Spleen (tissue), 11 donors: ENCODE results near the gene EPHA6. TPM values are rescaled to one million over a fixed set of nuclear protein-coding genes. Genes with fewer than 3 reads are reported as not detected.

ENCODE experiments used
- DNase-seq: peaks from one replicate; pipeline ENCODE4 v3.0.0-alpha.2; 2020
- H3K27ac ChIP-seq, 8 donors: fragments of 200-600 bp; sonication (generic) in 7 of 8; 1 replicate in 4 of 8; 2 replicates in 4 of 8; pipeline versions ENCODE4 v1.5.0 to v1.8.0; 2016 to 2021; ENCODE audit warnings: inconsistent platforms in 4 of 8, mild to moderate bottlenecking in 4 of 8, moderate library complexity in 1 of 8
- H3K27me3 ChIP-seq, 7 donors: fragments of 200-600 bp; sonication (generic) in 6 of 7; replicated peaks in 1 of 7; 1 replicate in 4 of 7; 2 replicates in 3 of 7; pipeline versions ENCODE4 v1.5.0 to v1.8.0; 2016 to 2021; ENCODE audit warnings: inconsistent platforms in 3 of 7, mild to moderate bottlenecking in 1 of 7
- H3K36me3 ChIP-seq, 6 donors: fragments of 200-600 bp; sonication (generic) in 5 of 6; 1 replicate in 4 of 6; 2 replicates in 2 of 6; pipeline versions ENCODE4 v1.5.0 to v1.8.0; 2016 to 2021; ENCODE audit warnings: inconsistent platforms in 2 of 6
- H3K4me1 ChIP-seq, 6 donors: fragments of 200-600 bp; sonication (generic) in 5 of 6; 1 replicate in 3 of 6; 2 replicates in 3 of 6; pipeline versions ENCODE4 v1.5.0 to v1.8.0; 2016 to 2021; ENCODE audit warnings: inconsistent platforms in 3 of 6
- H3K4me3 ChIP-seq, 8 donors: fragments of 200-600 bp; sonication (generic) in 7 of 8; 1 replicate in 4 of 8; 2 replicates in 4 of 8; pipeline versions ENCODE4 v1.5.0 to v1.8.0; 2016 to 2021; ENCODE audit warnings: inconsistent platforms in 4 of 8, mild to moderate bottlenecking in 4 of 8, moderate library complexity in 2 of 8
- H3K9me3 ChIP-seq, 8 donors: fragments of 200-600 bp; sonication (generic) in 7 of 8; 1 replicate in 4 of 8; 2 replicates in 4 of 8; pipeline versions ENCODE4 v1.5.0 to v1.8.0; 2016 to 2021; ENCODE audit warnings: inconsistent platforms in 4 of 8
- POLR2A ChIP-seq, 3 donors: fragments of 450-650 bp; IDR thresholded peaks; one replicate each; pipeline ENCODE4 v1.5.1; 2017; ENCODE audit warnings: antibody characterized with exemption in 3 of 3, mild to moderate bottlenecking in 1 of 3
- POLR2AphosphoS5 ChIP-seq, 3 donors: sonication (generic); formaldehyde crosslinking; IDR thresholded peaks; one replicate each; pipeline ENCODE4 v1.5.1; 2017; ENCODE audit warnings: antibody characterized with exemption in 3 of 3
- WGBS, 5 donors: extraction: QIAGEN DNeasy Blood & Tissue Kit in 3 of 5; methylation state at CpG; one replicate each; pipeline versions ENCODE4 v1.1.5 to v1.1.7; 2013 to 2018; 5-methylcytosine and 5-hydroxymethylcytosine counted together
- intact Hi-C: fragments of 100-400 bp; cut with DNase I; formaldehyde crosslinking; loops from one replicate; pipeline ENCODE4 v1.15.0; 2023; ENCODE audit warnings: low total_unique reads
- polyA plus RNA-seq, 3 donors: library from polyadenylated mRNA; stranded (reverse); fragments of 200-250 nt; gene quantifications; one replicate each; pipeline ENCODE4 v1.2.1, GENCODE V29; 2013
- total RNA-seq, 7 donors: library from RNA; depleted of rRNA in 3 of 7; stranded (reverse); fragments of >200 nt in 3 of 7; fragmentation: NEBNext Ultra II Directional in 4 of 7; extraction: Animal tissue kit (Norgen Biotek cat#: 25700) in 4 of 7; gene quantifications; one replicate each; pipeline versions ENCODE4 v1.1.0 to v1.2.1, GENCODE V29; 2016 to 2021
- TF ChIP-seq, protein P1 (sequence below), 11 experiments: fragments of 200-600 bp in 7 of 11; fragments of 450-650 bp in 4 of 11; sonication (generic) in 4 of 11; IDR thresholded peaks in 8 of 11; conservative IDR thresholded peaks in 3 of 11; 1 replicate in 7 of 11; 2 replicates in 4 of 11; pipeline versions ENCODE4 v1.4.0 to v1.8.0; 2016 to 2021; ENCODE audit warnings: antibody characterized with exemption in 11 of 11, inconsistent platforms in 4 of 11, mild to moderate bottlenecking in 1 of 11
- donor health status: healthy with polysubstance abuse.
- donor health status: DM: no; HTN: no; CAD: no; lungs with moderate emphysema.
- donor health status: DM: no; HTN: no; CAD: no.
- donor health status: Bipolar disorder and iron deficiency.
- donor health status: healthy.
- donor health status: DM: no; HTN: no; CAD: no.
- donor health status: DM: yes; HTN: yes; CAD: no.

EPHA6 gene
- total and polyA plus RNA-seq, 10 donors: 0.44 TPM; not detected in 9

DNA sequence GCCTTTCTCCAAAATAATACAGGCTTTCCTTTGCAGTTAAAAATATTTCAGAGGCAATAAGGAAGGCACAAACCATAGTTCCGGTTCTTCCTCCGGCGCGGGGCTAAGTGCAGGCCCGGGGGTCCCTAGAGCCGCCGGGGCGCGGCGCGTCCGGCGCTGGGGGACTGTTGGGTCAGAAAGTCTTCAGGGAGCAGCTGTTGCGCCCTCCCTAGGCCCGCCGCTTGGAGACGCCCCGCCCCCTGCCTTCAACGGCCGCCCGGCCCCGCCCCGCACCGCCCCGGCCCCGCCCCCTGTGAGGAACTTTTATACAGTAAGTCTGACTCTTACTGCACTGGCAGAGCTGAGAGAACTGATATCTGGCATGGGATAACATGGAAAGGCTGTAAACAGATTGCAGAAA, 667.0 kb downstream of the EPHA6 start:
- H3K27me3 ChIP-seq: no peaks in the 10 kb centered on the region
- no peaks in the 10 kb centered on the region for H3K4me1 ChIP-seq
- no peak overlapping the region for H3K4me3 ChIP-seq
- no peak for DNase-seq
- WGBS, 5 donors: 90 to 97% (median 94%) methylated on average over 26 of the region's 26 CpGs
- H3K27ac ChIP-seq: no peak overlapping the region
- intact Hi-C loops: no loop called here
- TF ChIP-seq POLR2A (IDR thresholded peaks at IDR 0.05) (no peak), POLR2AphosphoS5 (IDR thresholded peaks at IDR 0.05) (no peak)
- TF ChIP-seq, protein P1, sequence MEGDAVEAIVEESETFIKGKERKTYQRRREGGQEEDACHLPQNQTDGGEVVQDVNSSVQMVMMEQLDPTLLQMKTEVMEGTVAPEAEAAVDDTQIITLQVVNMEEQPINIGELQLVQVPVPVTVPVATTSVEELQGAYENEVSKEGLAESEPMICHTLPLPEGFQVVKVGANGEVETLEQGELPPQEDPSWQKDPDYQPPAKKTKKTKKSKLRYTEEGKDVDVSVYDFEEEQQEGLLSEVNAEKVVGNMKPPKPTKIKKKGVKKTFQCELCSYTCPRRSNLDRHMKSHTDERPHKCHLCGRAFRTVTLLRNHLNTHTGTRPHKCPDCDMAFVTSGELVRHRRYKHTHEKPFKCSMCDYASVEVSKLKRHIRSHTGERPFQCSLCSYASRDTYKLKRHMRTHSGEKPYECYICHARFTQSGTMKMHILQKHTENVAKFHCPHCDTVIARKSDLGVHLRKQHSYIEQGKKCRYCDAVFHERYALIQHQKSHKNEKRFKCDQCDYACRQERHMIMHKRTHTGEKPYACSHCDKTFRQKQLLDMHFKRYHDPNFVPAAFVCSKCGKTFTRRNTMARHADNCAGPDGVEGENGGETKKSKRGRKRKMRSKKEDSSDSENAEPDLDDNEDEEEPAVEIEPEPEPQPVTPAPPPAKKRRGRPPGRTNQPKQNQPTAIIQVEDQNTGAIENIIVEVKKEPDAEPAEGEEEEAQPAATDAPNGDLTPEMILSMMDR (IDR thresholded peaks at IDR 0.05 in 8 of 11, conservative IDR thresholded peaks at IDR 0.05 in 3 of 11): no peak
- H3K36me3 ChIP-seq: no peaks in the 10 kb centered on the region
- H3K9me3 ChIP-seq: peaks cover 0 to 15% (median 3%) of the 10 kb centered on the region in 8 donors

DNA sequence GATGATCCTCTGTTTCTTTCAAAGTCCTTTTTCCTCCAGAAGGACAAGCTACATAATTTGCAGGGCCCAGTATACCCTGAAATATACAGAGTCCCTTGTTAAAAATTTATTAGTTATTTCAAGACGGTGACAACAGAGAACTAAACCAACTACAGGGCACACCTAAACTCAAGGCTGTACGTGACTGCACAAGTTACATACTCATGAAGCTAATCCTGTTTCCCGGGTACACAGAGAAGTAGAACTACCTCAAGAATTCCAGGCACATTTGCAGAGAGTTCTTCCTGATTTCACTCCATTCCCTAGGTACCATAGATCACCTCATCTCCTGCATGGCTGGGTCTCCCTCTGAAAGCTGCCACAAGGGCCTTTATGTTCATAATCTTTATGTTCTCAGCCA, 670.8 kb downstream of the EPHA6 start:
- no peak for TF ChIP-seq POLR2A (IDR thresholded peaks at IDR 0.05)
- no peak for TF ChIP-seq POLR2AphosphoS5 (IDR thresholded peaks at IDR 0.05)
- TF ChIP-seq, protein P1 (IDR thresholded peaks at IDR 0.05 in 8 of 11, conservative IDR thresholded peaks at IDR 0.05 in 3 of 11): no peak
- 75 to 94% (median 82%) methylated on average over 3 of the region's 3 CpGs for WGBS, 5 donors
- Histone ChIP-seq H3K27me3 (no peaks in the 10 kb centered on the region), H3K9me3 (peaks cover 0 to 15% (median 3%) of the 10 kb centered on the region in 8 donors), H3K36me3 (no peaks in the 10 kb centered on the region), H3K4me3 (no peak overlapping the region), H3K27ac (no peak overlapping the region), H3K4me1 (no peaks in the 10 kb centered on the region)
- intact Hi-C loops: no loop called here
- no peak for DNase-seq

GRCh38 chr3:97487587-97487986, 673.2 kb downstream of the EPHA6 start:
- Histone ChIP-seq H3K4me3 (no peak overlapping the region), H3K9me3 (peaks cover 0 to 6% (median 0%) of the 10 kb centered on the region in 8 donors), H3K27me3 (no peaks in the 10 kb centered on the region), H3K4me1 (no peaks in the 10 kb centered on the region), H3K27ac (no peak overlapping the region), H3K36me3 (no peaks in the 10 kb centered on the region)
- 89 to 100% (median 91%) methylated on average over 1 of the region's 1 CpG for WGBS, 5 donors
- intact Hi-C loops: no loop called here
- no peak for DNase-seq
- TF ChIP-seq POLR2AphosphoS5 (IDR thresholded peaks at IDR 0.05) (no peak), POLR2A (IDR thresholded peaks at IDR 0.05) (no peak)
- TF ChIP-seq, protein P1 (IDR thresholded peaks at IDR 0.05 in 8 of 11, conservative IDR thresholded peaks at IDR 0.05 in 3 of 11): no peak

DNA sequence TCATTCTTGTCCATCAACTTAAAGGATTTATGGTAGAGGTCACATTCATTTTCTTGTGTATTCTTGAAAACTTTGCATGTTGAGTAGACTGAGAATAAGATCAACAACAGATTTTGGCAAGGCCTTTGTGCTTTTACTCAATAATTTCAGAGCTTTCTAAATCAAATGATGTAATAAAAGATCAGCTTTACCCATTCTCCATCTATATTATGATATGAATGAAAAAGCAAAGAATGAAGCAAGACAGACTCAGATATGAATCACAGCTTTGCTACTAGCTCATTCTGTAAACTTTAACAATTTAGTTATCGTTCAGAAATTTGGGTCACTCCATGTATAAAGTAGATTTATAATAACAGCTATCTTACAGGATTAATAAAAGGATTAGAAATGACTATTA, 674.3 kb downstream of the EPHA6 start:
- H3K4me1 ChIP-seq: no peaks in the 10 kb centered on the region
- H3K27ac ChIP-seq: no peak overlapping the region
- intact Hi-C loops: no loop called here
- TF ChIP-seq, protein P1 (IDR thresholded peaks at IDR 0.05 in 8 of 11, conservative IDR thresholded peaks at IDR 0.05 in 3 of 11): no peak
- TF ChIP-seq POLR2AphosphoS5 (IDR thresholded peaks at IDR 0.05) (no peak), POLR2A (IDR thresholded peaks at IDR 0.05) (no peak)
- WGBS, 5 donors: 81 to 94% (median 90%) methylated on average over 1 of the region's 1 CpG
- no peak overlapping the region for H3K4me3 ChIP-seq
- no peaks in the 10 kb centered on the region for H3K36me3 ChIP-seq
- no peak for DNase-seq
- peaks cover 0 to 6% (median 0%) of the 10 kb centered on the region in 8 donors for H3K9me3 ChIP-seq
- H3K27me3 ChIP-seq: no peaks in the 10 kb centered on the region
